Activated naive CD4-positive, alpha-beta T cell treated with anti-CD3 and anti-CD28 coated beads, Interleukin-2, amount 50 U/mL, for 72 hours (primary cell): ENCODE measurements around the gene KRT83. TPM values are rescaled to one million over a fixed set of nuclear protein-coding genes. Genes with fewer than 3 reads are reported as not detected.
A peak's percentile ranks its signal among the peaks of the same experiment; 100 is the strongest.

Experiments
- ATAC-seq, 2 donors: fragments of 150-1000 bp; cut with Tn5 transposase; 2 replicates each; pipeline ENCODE4 v1.10.0; 2021; ENCODE audit warnings: mild to moderate bottlenecking in 2 of 2, moderate library complexity in 2 of 2
- DNase-seq, 2 donors: peaks; one replicate each; pipeline ENCODE4 v3.0.0; 2021 to 2022; ENCODE audit warnings: low spot score in 2 of 2
- H3K27ac Mint-ChIP-seq, 2 donors: one replicate each; pipeline ENCODE4 v1.8.0; 2022; ENCODE audit warnings: mild to moderate bottlenecking in 2 of 2, mixed read lengths in 2 of 2
- H3K36me3 Mint-ChIP-seq, 2 donors: one replicate each; pipeline ENCODE4 v1.8.0; 2022; ENCODE audit warnings: mixed read lengths in 2 of 2
- H3K9me3 Mint-ChIP-seq, 2 donors: one replicate each; pipeline ENCODE4 v1.8.0; 2022; ENCODE audit warnings: mixed read lengths in 2 of 2
- total RNA-seq, 2 donors: library from RNA; stranded (reverse); gene quantifications; one replicate each; pipeline ENCODE4 v1.2.3, GENCODE V29; 2022

The KRT83 gene
- total RNA-seq = not detected

DNA sequence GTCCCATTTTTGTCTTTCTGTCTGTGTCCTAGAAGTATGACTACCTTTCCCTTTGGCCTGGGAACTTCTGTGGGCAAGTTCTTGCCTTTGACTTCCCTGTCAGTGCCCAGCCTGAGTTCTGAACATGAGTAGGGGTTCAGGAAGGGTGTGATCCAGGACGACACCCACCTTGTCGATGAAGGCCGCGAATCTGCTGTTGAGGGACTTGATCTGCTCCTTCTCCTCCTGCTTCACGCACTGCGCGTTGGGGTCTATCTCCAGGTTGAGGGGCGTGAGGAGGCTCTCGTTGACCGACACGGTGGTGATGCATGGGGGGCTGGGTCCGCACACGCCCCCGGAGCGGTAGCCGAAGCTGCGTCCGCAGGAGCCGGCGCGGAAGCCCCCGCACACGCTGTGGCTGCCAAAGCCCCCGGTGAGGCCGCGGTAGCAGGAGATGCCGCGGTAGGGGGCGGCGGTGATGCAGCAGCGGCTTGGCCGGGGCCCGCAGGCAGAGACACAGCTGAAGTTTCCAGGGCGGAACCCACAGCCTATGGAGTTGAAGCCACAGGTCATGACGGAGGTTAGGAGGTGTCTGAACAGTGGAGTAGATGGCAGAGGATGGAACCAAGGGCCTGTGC lies at the start of gene KRT83:
Gene KRT83, minus strand, starts transcription at position 615 of the 617 bp plus-strand sequence. Its CDS starts 63 bp downstream, at position 552.
- DNase-seq (no peak), ATAC-seq (no peak)
- Mint-ChIP-seq H3K36me3 (no peaks in the 10 kb centered on the region), H3K9me3 (no peaks in the 10 kb centered on the region), H3K27ac (peak within 1 kb of the TSS in 1 of 2 donors; percentile 23)

DNA sequence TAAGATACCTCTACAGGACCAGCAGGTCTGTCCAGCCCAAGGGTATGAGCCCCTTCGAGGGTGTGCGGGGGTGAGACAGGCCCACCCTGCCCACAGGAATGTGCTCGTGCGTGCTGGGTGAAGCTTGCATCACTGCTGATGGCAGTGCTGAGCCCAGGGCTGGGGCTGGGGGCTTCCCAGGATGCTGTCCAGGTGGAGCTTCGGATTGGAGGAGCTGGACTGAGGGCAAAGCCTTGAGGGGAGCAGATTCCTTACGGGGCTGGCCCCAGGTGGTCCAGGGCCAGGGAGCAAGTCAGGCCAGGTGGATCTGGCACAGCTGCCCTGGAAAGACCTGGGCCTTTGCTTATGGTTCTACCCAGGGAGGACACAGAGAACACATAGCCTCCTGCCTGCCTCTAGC lies 48.6 kb upstream of the KRT83 start:
- no peaks in the 10 kb centered on the region for H3K36me3 Mint-ChIP-seq
- ATAC-seq (no peak), DNase-seq (no peak)
- no peaks in the 10 kb centered on the region for H3K9me3 Mint-ChIP-seq
- H3K27ac Mint-ChIP-seq = no peak overlapping the region

DNA sequence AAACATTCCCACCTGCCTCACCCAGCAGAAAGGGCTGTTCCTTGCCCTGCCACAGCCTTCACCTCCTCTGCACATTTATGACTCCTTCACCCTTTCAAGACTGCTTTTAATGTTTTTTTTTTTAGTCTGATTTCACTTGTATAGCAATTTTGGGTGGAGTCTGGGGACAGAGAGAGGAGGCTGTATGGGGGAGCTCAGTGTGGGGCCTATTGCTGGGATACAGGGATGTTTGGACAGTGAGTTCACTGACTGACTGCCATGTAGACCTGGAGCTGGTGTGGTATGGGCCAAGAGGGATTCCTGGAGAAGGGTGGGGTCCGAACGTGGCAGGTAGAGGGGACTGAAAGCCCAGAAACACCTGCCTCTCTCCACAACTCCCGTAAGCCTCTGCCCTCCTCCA lies 48.0 kb upstream of the KRT83 start:
- no peak for DNase-seq
- Mint-ChIP-seq H3K9me3 (no peaks in the 10 kb centered on the region), H3K27ac (no peak overlapping the region)

DNA sequence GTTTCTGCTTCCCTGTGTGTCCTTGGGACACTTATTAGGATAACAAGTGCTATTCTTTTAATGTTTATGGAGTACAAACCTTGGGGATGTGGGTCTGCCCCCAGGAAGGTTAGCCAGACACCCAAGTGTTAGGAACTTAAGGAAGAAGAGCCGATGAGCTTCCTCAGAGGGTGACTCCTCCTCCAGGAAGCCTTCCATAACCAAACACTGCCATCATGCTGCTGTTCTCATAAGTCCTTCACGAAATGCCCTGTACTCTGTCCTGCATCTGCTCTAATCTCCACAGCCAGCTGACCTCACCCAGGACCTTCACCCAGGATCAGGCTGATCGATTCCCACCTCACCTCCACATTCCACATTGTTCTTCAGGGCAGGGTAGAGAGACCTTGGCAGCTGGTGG lies 47.3 kb upstream of the KRT83 start:
- no peaks in the 10 kb centered on the region for H3K36me3 Mint-ChIP-seq
- H3K27ac Mint-ChIP-seq = no peak overlapping the region
- H3K9me3 Mint-ChIP-seq = no peaks in the 10 kb centered on the region
- no peak for DNase-seq
- ATAC-seq = no peak

More for the DNA sequence above, 48.0 kb upstream of the KRT83 start:
- no peak for ATAC-seq
- H3K36me3 Mint-ChIP-seq = no peaks in the 10 kb centered on the region

DNA sequence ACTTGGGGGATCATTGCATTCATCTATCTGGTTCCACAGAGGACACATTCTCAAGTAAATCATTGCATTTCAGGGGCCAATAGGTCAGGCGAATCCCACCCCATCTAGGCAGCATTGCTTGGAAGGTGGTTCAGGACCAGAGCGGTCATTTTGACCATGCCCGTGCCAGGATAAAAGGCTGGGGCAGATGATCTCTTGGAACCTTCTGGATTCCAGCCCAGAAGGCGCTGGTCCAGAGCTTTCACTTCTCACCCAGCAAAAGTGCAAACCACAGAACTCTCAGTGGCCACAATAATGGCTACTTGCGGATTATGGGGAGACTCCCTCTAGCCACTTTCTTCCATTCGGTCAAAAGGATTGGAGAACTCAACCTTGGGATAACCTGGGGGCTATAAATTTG lies 46.7 kb upstream of the KRT83 start:
- ATAC-seq (no peak), DNase-seq (no peak)
- no peaks in the 10 kb centered on the region for H3K9me3 Mint-ChIP-seq
- no peak overlapping the region for H3K27ac Mint-ChIP-seq
- H3K36me3 Mint-ChIP-seq = no peaks in the 10 kb centered on the region

GRCh38 chr12:52366738-52367485 lies 45.7 kb upstream of the KRT83 start, which contains the start of gene KRT85:
TSS of gene KRT85 (minus strand) at chr12:52367481. CDS start at chr12:52367405, 76 bp downstream.
- no peak for DNase-seq
- Mint-ChIP-seq H3K9me3 (no peaks in the 10 kb centered on the region), H3K27ac (no peak within 1 kb of the TSS), H3K36me3 (no peaks in the 10 kb centered on the region)
- no peak for ATAC-seq

GRCh38 chr12:52364901-52365489 lies 43.8 kb upstream of the KRT83 start:
- ATAC-seq = no peak
- DNase-seq = no peak
- Mint-ChIP-seq H3K27ac (no peak overlapping the region), H3K9me3 (no peaks in the 10 kb centered on the region), H3K36me3 (no peaks in the 10 kb centered on the region)

GRCh38 chr12:52364061-52364460 lies 42.9 kb upstream of the KRT83 start:
- H3K27ac Mint-ChIP-seq = no peak overlapping the region
- H3K36me3 Mint-ChIP-seq = no peaks in the 10 kb centered on the region
- DNase-seq (no peak), ATAC-seq (no peak)
- H3K9me3 Mint-ChIP-seq = no peaks in the 10 kb centered on the region

GRCh38 chr12:52363111-52363679 lies 42.0 kb upstream of the KRT83 start:
- H3K36me3 Mint-ChIP-seq = no peaks in the 10 kb centered on the region
- ATAC-seq = no peak

GRCh38 chr12:52362118-52362726 lies 41.0 kb upstream of the KRT83 start:
- ATAC-seq (no peak), DNase-seq (no peak)
- H3K27ac Mint-ChIP-seq = no peak overlapping the region

More at GRCh38 chr12:52363111-52363679, 42.0 kb upstream of the KRT83 start:
- no peak overlapping the region for H3K27ac Mint-ChIP-seq
- H3K9me3 Mint-ChIP-seq = no peaks in the 10 kb centered on the region
- DNase-seq = no peak

GRCh38 chr12:52361553-52361952 lies 40.4 kb upstream of the KRT83 start:
- Mint-ChIP-seq H3K36me3 (no peaks in the 10 kb centered on the region), H3K27ac (no peak overlapping the region), H3K9me3 (no peaks in the 10 kb centered on the region)
- DNase-seq (peak in 1 of 2 donors; percentile 26), ATAC-seq (no peak)

More at GRCh38 chr12:52362118-52362726, 41.0 kb upstream of the KRT83 start:
- Mint-ChIP-seq H3K9me3 (no peaks in the 10 kb centered on the region), H3K36me3 (no peaks in the 10 kb centered on the region)

DNA sequence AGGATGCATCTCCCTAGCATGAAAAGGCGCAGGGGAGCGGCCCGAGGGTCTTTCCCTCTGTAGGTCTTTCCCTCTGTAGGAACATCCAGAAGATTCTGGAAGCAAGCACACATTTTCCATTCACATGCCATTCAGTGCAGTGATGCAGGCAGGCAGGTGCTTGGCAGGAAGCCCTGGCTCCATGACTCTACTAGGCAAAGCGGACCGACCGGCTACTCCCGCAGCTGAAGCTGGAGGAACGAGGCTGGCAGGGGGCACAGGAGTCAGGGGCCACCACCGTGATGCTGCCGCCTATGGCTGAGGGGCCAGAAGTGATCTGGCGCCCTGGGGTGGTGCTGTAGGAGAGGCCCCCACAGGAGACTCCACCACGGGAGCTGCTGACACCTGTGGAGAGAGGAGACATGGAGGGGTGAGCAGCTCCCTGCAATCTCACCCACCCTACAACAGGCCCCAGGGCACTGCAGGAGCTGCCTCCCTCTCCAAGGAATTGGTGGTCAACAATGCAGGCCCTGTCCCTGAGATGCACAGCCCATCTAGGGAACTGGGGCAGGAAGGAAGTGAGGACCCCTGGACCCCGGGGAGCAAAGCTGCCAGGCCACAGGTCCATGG lies 39.6 kb upstream of the KRT83 start:
- peak in 1 of 2 donors; percentile 41 for DNase-seq

DNA sequence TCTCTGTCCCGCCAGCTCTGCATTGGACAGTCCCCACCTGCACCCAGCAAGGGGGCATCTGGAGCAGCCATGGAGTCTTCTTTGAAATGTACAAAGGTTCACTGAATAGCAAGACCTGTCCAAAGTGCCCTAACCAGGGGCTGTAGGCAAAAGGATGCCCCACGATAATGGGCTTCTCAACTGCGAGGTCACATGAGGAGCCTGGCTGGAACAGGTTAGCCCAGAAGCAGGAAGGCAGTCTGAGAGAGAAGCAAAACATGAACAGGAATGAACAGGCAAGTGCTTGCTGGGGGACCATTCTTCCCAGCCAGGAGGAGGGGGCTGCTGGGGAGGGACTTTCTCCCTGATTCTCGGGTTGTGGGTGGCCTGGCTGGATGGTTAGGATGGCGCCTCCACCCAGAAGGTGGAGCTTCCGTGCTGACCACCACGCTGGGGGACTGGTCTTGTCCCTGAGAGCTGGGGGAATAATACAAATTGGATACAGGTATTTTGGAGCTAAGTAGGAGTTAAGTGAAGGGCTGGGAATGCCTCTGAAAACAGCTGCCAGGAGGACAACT lies 39.0 kb upstream of the KRT83 start:
- no peaks in the 10 kb centered on the region for H3K36me3 Mint-ChIP-seq
- ATAC-seq (no peak), DNase-seq (peak in 1 of 2 donors; percentile 49)
- peak overlapping the region in 1 of 2 donors; percentile 17 for H3K27ac Mint-ChIP-seq
- no peaks in the 10 kb centered on the region for H3K9me3 Mint-ChIP-seq

More for the DNA sequence above, 39.6 kb upstream of the KRT83 start:
- H3K27ac Mint-ChIP-seq = no peak overlapping the region
- no peaks in the 10 kb centered on the region for H3K9me3 Mint-ChIP-seq
- H3K36me3 Mint-ChIP-seq = no peaks in the 10 kb centered on the region
- no peak for ATAC-seq

DNA sequence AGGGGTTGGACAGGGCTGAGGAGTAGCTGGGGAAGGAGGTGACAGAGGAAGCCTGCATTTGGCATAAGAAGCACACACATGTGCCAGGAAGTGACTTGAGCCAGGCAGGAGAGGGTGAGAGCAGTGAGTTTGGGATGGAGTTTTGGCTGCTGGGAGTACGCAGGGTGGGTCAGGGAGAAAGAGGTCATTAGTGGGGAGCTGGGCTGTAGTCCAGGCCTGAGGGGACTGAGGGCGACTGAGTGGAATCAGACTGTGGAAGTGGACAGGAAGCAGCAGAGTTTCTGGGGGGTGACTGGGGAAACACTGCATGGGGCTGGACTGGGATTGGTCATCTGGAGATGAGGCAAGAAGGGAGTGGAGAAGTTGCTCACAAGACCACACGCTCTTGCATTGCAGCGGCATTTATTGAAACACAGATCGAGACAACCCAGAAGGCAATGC lies 38.4 kb upstream of the KRT83 start:
- DNase-seq = no peak
- no peak for ATAC-seq
- no peaks in the 10 kb centered on the region for H3K9me3 Mint-ChIP-seq
- no peaks in the 10 kb centered on the region for H3K36me3 Mint-ChIP-seq
- H3K27ac Mint-ChIP-seq = peak overlapping the region; percentile 17 to 81

DNA sequence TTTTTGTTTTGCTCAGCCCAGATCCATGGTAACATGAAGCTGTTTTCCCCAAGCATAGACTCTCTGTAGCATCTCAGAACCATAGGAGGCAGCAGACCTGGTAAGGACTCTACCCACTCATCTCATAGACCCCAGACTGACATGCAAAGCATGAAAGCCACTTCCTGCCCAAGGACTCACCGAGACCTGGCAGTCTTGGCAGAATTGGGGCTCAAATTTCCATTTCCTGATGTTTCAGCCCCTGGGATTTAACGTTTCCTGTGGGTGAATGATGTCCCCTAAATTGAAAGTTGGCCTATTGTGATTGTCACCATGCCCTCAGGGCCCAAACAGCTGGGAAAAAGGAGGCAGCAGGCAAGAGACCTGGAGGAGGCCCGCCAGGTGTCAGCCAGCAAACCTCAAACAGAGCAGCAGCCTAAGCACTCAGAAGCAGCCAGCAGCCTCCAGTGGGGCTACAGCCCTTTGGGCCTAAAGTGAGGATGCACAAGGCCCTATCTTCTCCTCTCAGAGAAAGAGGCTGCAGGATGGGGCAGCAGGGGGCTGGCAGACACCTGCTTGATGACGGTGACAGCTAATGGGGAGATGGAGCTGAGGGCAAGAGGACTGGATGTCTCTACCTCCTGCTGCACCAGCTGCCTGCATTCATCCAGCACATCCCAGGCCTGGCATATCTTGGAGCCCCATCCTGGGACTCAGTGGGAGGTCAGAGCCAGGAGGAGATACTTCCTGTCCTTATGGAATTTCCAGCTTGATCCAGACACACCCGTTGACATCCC lies 37.6 kb upstream of the KRT83 start:
- ATAC-seq (peak; percentile 73 to 87), DNase-seq (peak in 1 of 2 donors; percentile 31)
- Mint-ChIP-seq H3K9me3 (no peaks in the 10 kb centered on the region), H3K36me3 (no peaks in the 10 kb centered on the region), H3K27ac (peak overlapping the region; percentile 17 to 29)
